ENCODE data around the gene PRKCZ.
A peak's percentile ranks its signal among the peaks of the same experiment; 100 is the strongest.

Gene PRKCZ

DNA sequence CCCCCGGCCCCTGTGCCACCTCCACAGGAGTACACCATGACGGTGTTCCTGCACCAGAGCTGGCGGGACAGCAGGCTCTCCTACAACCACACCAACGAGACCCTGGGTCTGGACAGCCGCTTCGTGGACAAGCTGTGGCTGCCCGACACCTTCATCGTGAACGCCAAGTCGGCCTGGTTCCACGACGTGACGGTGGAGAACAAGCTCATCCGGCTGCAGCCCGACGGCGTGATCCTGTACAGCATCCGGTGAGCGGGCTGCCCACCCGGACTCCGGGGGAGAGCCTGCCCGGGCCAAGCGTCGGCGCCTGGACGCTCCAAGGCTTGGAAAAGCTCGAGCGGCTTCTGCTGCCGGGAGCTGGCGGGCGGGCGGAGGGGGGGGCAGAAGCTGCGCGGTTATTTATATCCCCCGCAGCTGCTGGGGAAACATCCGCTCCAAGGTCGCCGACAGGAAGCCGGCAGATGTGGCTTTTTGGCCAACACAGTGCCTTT is 24.7 kb upstream of the PRKCZ start:
- DNase-seq = no peak

DNA sequence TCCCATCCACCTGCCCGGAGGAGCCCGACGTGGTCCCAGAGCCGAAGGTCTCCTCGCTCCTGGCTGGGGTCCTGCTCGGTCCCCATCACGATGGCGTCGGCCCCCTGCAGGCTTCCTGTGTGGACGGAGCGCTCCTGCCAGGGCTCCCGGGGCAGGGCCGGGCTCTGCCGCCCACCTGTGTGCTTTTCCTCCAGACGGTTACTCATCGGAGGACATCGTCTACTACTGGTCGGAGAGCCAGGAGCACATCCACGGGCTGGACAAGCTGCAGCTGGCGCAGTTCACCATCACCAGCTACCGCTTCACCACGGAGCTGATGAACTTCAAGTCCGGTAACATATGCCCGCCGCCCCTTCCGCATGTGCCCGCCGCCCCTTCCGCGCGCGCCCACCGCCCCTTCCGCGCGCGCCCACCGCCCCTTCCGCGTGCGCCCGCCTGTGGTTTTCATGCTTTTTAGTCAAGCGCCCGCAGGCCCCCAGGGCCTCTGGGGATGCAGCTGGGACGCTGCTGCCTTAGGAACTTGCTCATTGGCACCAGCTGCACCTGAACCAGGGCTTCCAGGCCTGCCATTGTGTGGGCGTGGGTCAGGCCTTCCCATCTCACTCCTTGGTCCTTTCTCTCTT is 22.1 kb upstream of the PRKCZ start:
- no peak for DNase-seq

- no peak for DNase-seq
Measured at GRCh38 chr1:2028870-2029560, 21.2 kb upstream of the PRKCZ start.

DNA sequence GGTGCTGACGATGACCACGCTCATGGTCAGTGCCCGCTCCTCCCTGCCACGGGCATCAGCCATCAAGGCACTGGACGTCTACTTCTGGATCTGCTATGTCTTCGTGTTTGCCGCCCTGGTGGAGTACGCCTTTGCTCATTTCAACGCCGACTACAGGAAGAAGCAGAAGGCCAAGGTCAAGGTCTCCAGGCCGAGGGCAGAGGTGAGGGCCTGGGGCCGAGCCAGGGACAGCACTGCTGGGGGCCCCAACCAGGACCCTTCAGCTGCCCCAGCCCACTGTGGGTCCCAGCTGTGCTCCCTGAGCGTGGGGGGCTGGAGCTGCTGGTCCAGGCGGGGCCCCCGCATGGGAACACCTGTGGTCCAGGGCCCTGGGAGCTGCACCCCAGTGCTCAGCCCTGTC is 20.6 kb upstream of the PRKCZ start:
- DNase-seq = no peak

- no peak for DNase-seq
Measured at GRCh38 chr1:2030076-2030871, 19.9 kb upstream of the PRKCZ start.

GRCh38 chr1:2031546-2032540 is 18.4 kb upstream of the PRKCZ start:
- DNase-seq = no peak

DNA sequence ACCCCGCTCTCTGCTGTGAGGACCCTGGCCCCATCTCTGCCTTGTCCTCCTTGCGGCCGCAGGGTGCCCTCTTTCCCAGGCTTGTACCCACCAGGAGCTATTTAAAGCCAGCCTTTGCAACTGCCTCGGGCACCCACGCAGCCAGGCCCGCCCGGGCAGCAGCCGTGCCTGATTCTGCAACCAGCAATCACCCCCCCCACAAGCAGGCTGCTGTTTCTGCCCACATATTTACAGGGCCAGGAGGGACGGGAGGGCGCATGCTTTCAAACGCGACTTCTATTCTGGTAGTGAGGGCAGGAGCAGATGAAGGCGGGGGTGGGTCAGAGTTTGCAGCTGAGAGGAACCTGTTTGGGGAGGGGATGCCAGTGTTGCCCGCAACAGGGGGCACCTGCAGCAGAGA is 17.5 kb upstream of the PRKCZ start:
- DNase-seq = no peak

GRCh38 chr1:2033165-2033564 is 17.0 kb upstream of the PRKCZ start:
- no peak for DNase-seq

- no peak for DNase-seq
Measured at GRCh38 chr1:2036287-2036686, 13.9 kb upstream of the PRKCZ start.

GRCh38 chr1:2037314-2037979 is 12.8 kb upstream of the PRKCZ start:
- no peak for DNase-seq

DNA sequence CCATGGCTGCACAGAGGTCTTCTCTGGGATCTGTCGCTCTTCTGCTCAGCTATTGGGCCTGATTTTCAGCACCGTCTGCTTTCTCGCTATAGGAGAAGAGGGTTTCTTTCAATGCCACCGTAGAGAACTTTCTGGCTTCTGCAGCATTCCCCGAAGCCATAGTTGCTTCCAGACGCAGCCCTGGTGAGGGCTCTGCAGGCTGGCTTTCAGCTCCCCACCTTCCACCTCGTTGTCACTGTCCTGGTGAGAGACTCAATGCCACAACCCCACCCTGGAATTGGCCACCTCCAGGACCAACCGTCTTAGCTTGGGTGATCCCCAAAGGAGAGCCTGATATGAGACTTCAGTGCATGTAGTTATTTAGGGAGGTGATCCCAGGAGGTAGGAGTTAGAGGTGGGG is 12.0 kb upstream of the PRKCZ start:
- no peak for DNase-seq

DNA sequence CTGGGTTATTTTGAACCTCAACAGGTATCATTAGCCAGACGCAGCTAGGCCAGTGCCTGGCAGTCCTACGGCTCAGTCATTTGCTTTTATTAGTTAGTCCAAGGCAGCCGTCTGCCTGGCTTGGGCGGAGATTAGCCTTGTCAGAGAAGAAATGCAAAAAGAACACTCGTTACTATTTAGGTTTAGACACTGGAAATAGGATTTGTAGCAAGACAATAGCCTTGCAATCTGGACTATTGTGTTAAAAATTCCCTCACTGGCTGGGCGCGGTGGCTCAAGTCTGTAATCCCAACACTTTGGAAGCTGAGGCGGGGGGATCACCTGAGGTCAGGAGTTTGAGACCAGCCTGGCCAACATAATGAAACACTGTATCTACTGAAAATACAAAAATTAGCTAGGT is 11.0 kb upstream of the PRKCZ start:
- DNase-seq = no peak

DNA sequence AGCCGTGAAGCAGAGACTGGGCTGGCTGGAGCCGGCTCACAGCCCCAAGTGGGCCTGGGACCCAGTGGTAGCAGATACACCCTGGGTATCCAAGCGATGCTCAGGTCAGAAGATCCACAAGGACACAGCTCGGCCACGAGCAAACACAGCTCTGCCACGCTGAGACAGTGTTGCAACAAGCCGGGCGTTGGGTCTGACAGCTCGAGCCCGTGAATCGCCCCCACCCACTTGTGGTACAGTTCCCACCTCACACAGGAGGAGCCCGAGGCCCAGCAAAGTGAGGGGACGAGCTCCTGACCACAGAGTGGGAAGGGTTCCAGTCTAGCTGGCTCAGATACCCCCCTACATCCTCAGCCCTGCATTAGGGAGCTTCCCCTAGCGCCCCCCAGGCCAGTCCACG is 8.9 kb upstream of the PRKCZ start:
- DNase-seq = no peak

DNA sequence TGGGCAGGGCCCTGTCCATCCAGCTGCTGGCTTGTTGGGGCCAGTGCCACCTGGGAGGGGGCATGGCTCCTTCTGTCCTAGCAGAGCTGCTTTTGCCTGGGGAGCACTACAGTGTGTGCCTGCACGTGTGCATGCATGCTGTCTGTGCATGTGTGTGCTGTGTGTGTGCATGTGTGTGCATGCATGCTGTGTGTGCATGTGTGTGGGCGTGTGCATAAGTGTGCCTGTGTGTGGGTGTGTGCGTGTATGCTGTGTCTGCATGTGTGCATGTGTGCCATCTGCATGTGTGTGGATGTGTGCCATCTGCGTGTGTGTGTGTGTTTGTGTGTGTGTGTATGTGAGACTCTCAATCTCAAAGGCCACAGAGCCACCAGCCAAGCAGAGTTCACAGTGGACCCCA is 8.3 kb upstream of the PRKCZ start:
- DNase-seq = no peak

- no peak for DNase-seq
Measured at GRCh38 chr1:2042830-2043773, 7.1 kb upstream of the PRKCZ start.

DNA sequence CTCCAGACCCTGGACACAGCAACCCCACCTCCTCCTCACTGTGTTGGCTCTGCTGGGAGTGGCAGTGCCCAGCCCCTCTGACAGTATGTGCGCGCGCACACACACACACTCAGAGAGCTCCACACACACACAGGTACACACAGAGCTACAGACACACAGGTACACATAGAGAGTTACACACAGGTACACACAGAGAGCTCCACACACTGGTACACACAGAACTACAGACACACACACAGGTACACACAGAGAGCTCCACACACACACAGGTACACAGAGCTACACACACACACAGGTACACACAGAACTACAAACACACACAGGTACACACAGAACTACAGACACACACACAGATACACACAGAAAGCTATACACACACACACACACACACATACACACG is 6.3 kb upstream of the PRKCZ start:
- no peak for DNase-seq

DNA sequence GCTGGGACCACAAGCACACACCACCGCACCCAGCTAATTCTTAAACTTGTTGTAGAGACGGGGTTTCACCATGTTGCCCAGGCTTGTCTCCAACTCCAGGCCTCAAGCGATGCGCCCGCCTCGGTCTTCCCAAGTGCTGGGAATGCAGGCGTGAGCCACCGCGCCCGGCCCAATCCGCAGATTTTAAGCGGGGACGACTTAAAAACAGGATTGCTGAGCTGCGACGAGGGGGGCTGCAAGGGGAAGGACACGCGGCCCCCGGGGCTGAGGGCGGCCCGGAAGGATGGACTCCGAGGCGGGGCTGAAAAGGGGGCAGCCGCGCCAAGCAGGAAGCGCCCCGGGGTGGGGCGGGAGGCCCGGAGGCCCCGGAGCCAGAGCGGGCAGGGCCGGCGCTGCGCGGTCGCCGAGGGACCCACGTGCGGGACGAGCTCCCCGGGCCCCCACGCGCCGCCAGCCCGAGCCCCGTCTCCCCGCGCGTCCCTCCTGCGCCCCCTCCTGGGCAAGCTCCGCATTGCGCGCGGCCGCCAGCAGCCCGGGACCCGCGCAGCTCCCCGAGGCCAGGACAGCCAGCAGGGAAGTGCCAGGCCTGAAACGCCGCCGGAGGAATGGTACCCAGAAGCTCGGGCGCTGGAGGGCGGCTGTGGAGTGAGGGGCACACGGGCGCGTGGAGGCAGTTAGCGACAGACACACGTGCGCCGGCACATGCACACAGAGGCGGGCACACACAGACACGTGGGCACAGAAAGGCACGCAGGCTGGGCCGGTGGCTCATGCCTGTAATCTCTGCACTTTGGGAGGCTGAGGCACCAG is 5.5 kb upstream of the PRKCZ start:
- DNase-seq = peak; percentile 63

DNA sequence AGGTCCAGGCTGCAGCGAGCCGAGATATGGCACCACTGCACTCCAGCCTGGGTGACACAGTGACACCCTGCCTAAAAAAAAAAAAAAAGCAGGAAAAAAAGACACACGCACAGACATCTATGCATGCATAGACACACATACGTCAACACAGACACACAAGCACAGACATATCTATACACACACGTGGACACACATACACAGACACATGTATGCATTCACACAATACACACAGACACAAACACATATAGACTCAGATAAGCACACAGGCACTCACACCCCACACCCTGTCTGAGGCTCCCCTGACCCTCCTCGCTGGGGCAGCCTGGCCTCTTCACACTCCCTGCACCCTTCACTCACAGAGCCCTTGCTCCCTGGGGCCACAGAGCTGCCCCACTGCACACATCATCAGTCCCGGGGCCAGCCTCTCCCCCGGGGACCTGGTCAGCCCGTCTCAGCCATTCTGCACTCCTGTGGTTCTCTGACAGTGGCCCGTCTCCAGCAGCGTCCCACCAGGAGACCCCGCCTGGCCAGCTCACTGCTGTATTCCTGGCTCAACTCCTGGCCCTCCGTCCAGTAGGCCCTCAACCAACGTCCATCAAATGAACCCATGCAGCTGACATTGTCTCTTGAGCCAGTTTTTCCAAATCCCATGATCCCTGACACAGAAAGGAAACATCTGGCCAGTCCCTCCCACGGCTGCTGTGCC is 4.6 kb upstream of the PRKCZ start:
- DNase-seq = no peak

- DNase-seq = no peak
Measured at GRCh38 chr1:2046174-2046917, 3.9 kb upstream of the PRKCZ start.

All from activated gamma-delta T cell (primary cell).